Measurements from ENCODE around the gene DCAF4.
"Not testable (repeated sequence)": the region's sequence is repeated elsewhere in the genome, so short reads cannot be mapped to it uniquely, and the experiment has no call there.

DCAF4 gene

DNA sequence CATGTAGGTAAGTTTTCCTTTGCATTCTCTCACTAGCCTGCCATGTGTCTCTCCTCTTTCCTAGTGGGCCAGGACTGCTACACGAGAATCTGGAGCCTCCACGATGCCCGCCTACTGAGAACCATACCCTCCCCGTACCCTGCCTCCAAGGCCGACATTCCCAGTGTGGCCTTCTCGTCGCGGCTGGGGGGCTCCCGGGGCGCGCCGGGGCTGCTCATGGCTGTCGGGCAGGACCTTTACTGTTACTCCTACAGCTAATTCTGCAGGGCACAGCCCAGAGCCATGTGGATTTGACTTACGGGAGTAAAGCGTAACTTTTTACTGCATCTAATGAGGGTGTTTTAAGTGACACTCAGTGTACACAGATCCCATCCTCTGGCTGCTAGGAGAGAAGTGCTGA is 32.3 kb downstream of the DCAF4 start:
- TF ChIP-seq, protein P1, sequence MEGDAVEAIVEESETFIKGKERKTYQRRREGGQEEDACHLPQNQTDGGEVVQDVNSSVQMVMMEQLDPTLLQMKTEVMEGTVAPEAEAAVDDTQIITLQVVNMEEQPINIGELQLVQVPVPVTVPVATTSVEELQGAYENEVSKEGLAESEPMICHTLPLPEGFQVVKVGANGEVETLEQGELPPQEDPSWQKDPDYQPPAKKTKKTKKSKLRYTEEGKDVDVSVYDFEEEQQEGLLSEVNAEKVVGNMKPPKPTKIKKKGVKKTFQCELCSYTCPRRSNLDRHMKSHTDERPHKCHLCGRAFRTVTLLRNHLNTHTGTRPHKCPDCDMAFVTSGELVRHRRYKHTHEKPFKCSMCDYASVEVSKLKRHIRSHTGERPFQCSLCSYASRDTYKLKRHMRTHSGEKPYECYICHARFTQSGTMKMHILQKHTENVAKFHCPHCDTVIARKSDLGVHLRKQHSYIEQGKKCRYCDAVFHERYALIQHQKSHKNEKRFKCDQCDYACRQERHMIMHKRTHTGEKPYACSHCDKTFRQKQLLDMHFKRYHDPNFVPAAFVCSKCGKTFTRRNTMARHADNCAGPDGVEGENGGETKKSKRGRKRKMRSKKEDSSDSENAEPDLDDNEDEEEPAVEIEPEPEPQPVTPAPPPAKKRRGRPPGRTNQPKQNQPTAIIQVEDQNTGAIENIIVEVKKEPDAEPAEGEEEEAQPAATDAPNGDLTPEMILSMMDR (IDR thresholded peaks at IDR 0.05; ENCODE audit: borderline replicate concordance, insufficient read depth, low read depth, low read length): no peak
- H3K4me3 ChIP-seq (ENCODE audit: low read depth, low read length): no peak overlapping the region

DNA sequence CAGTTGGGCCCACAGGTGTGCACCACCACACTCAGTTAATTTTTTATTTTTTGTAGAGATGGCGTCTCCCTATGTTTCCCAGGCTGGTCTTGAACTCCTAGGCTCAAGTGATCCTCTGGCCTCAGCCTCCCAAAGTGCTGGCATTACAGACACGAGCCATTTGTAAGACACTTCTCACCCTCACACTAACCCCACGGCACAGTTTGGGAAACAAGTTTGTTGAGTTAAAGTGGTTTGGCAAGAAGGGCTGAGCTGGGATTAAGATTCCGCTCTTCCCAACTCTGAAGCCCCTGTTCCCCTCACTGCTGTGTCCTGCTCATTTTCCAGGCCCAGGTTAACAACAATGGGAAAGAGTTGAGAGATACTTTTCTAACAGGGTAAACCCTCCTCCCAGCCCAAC is 34.8 kb downstream of the DCAF4 start:
- not testable (repeated sequence) for H3K4me3 ChIP-seq (ENCODE audit: low read depth, low read length)

GRCh38 chr14:72961579-72962335 is 35.5 kb downstream of the DCAF4 start:
- TF ChIP-seq, protein P1 (IDR thresholded peaks at IDR 0.05; ENCODE audit: borderline replicate concordance, insufficient read depth, low read depth, low read length): no peak
- H3K4me3 ChIP-seq (ENCODE audit: low read depth, low read length): no peak overlapping the region

DNA sequence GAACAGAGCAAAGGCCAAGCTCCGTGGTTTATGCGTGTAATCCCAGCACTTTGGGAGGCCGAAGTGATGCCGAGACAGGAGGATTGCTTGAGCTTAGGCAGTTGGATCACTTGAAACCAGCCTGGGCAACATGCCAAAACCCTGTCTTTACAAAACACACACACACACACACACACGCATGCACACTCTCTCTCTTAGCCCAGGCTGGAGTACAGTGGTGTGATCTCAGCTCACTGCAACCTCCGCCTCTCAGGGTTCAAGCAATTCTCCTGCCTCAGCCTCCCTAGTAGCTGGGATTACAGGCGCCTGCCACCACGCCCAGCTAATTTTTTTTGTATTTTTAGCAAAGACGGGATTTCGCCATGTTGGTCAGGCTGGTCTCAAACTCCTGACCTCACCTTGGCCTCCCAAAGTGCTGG is 36.1 kb downstream of the DCAF4 start:
- H3K4me3 ChIP-seq (ENCODE audit: low read depth, low read length): not testable (repeated sequence)

DNA sequence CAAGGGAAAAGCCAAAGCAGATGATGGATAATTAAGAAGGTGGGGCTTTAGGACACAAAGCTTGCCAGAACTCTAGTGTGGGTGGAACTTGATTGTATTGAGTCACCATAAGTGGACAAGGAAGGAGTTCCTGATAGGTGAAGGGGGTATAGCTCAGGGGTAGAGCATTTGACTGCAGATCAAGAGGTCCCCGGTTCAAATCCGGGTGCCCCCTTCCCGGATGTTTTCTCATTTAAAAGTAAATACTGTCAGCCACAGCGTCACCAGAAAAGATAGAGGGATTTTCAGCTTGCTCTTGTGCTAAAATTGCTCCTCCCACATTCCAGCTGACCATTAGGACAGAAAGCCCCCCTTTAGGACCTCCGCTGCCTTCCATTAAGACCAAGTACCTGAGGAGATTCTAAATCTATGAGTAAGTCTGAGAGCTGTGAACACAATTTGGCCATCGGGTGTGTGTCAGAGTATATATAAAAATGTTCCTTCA is 36.6 kb downstream of the DCAF4 start:
- TF ChIP-seq, protein P1 (IDR thresholded peaks at IDR 0.05; ENCODE audit: borderline replicate concordance, insufficient read depth, low read depth, low read length): no peak
- H3K4me3 ChIP-seq (ENCODE audit: low read depth, low read length): no peak overlapping the region

DNA sequence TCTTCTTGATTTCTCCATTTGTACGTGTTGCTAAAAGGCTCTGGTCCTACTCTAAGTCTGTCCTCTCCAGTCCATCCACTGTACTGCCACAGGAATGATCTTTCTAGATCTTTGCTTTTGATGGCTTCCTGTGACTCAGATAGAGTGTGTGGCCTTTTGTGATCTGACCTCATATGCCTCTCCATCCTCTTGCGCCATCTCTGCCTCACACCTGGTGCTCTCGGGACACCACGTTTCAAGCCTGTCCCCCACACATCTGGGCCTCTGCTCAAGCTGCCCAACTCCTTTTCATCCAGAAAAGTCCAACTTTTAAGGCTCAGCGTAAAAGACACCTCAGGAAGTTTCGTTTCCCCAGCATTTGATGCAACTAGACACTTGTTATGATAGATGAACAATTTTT is 39.0 kb downstream of the DCAF4 start:
- TF ChIP-seq, protein P1 (IDR thresholded peaks at IDR 0.05; ENCODE audit: borderline replicate concordance, insufficient read depth, low read depth, low read length): no peak
- H3K4me3 ChIP-seq (ENCODE audit: low read depth, low read length): no peak overlapping the region

- no peak overlapping the region for H3K4me3 ChIP-seq (ENCODE audit: low read depth, low read length)
- TF ChIP-seq, protein P1 (IDR thresholded peaks at IDR 0.05; ENCODE audit: borderline replicate concordance, insufficient read depth, low read depth, low read length): no peak
These were observed 39.8 kb downstream of the DCAF4 start for GRCh38 chr14:72966038-72966437.

- H3K4me3 ChIP-seq (ENCODE audit: low read depth, low read length): no peak overlapping the region
- TF ChIP-seq, protein P1 (IDR thresholded peaks at IDR 0.05; ENCODE audit: borderline replicate concordance, insufficient read depth, low read depth, low read length): no peak
These were observed 42.1 kb downstream of the DCAF4 start for GRCh38 chr14:72968316-72968715.

Data from GM12875 (cell line).